Measurements from ENCODE around the gene POM121L2. TPM values are rescaled to one million over a fixed set of nuclear protein-coding genes. Genes with fewer than 3 reads are reported as not detected.

Gene POM121L2
- polyA plus RNA-seq, 3 donors = not detected

DNA sequence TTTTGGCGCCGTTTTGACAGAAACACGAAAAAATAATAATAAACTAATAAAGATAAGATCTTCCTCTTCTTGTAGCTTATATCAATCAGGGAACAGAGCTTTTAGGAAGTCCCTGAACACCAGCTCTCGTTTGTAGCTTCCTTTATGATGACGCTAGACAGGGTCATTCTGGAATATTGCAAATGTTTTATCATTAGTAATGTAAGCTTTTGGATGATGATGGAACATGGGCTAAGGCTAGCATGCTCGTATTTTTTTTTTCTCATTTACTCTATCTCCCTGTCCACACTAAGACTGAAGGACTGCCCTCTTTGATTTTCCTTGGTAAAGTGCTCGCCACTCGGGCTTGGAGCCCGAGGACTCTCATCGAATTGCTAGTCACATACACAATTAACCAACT, 22.1 kb upstream of the POM121L2 start:
- no peak overlapping the region for H3K27ac ChIP-seq (ENCODE audit: low read depth in 1 of 2, low read length in 2 of 2)
- no peak overlapping the region for H3K4me2 ChIP-seq (replicated peaks; ENCODE audit: extremely low read depth, low read length, poor library complexity, severe bottlenecking)
- no peak overlapping the region for H2AFZ ChIP-seq (ENCODE audit: insufficient read depth, low read depth, low read length, poor library complexity, severe bottlenecking)
- Mint-ChIP-seq H3K27ac (no peak overlapping the region), H3K9me3 (peaks cover 4 to 31% (median 17%) of the 10 kb centered on the region in 7 donors), H3K4me3 (peak overlapping the region in 1 of 2 donors; percentile 68), H3K4me1 (peaks cover 5% of the 10 kb centered on the region), H3K27me3 (ENCODE audit: low read depth in 3 of 3) (peaks cover 28 to 36% (median 35%) of the 10 kb centered on the region in 3 donors), H3K36me3 (no peaks in the 10 kb centered on the region)
- no peak overlapping the region for H3K4me3 ChIP-seq (replicated peaks in 1 of 3; ENCODE audit: low read depth in 2 of 3, low read length in 3 of 3)
- H3K36me3 ChIP-seq (replicated peaks in 1 of 2; ENCODE audit: control insufficient read depth in 1 of 2, insufficient read depth in 2 of 2, low read length in 2 of 2) = no peaks in the 10 kb centered on the region
- no peaks in the 10 kb centered on the region for H3K79me2 ChIP-seq (ENCODE audit: insufficient read depth, low read length)
- 50% methylated on average over 7 of the region's 10 CpGs for WGBS (ENCODE audit: insufficient coverage)
- TF ChIP-seq, protein P1, sequence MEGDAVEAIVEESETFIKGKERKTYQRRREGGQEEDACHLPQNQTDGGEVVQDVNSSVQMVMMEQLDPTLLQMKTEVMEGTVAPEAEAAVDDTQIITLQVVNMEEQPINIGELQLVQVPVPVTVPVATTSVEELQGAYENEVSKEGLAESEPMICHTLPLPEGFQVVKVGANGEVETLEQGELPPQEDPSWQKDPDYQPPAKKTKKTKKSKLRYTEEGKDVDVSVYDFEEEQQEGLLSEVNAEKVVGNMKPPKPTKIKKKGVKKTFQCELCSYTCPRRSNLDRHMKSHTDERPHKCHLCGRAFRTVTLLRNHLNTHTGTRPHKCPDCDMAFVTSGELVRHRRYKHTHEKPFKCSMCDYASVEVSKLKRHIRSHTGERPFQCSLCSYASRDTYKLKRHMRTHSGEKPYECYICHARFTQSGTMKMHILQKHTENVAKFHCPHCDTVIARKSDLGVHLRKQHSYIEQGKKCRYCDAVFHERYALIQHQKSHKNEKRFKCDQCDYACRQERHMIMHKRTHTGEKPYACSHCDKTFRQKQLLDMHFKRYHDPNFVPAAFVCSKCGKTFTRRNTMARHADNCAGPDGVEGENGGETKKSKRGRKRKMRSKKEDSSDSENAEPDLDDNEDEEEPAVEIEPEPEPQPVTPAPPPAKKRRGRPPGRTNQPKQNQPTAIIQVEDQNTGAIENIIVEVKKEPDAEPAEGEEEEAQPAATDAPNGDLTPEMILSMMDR (IDR thresholded peaks at IDR 0.05) = no peak
- DNase-seq = no peak
- peaks cover 3 to 11% of the 10 kb centered on the region in 2 donors for H3K9me3 ChIP-seq (replicated peaks in 1 of 2; ENCODE audit: control insufficient read depth in 1 of 2, insufficient read depth in 1 of 2, low read length in 2 of 2)
- H3K4me1 ChIP-seq (ENCODE audit: control insufficient read depth in 1 of 2, insufficient read depth in 2 of 2, low read length in 2 of 2) = no peaks in the 10 kb centered on the region
- no peak overlapping the region for H3K9ac ChIP-seq (ENCODE audit: insufficient read depth, low read length, poor library complexity, severe bottlenecking)
- intact Hi-C loops (cut with micrococcal nuclease) = no loop called here
- peaks cover 16 to 33% of the 10 kb centered on the region in 2 donors for H3K27me3 ChIP-seq (ENCODE audit: control insufficient read depth in 2 of 2, insufficient read depth in 2 of 2, low read length in 2 of 2)
- H4K20me1 ChIP-seq (ENCODE audit: insufficient read depth, low read length) = no peaks in the 10 kb centered on the region

DNA sequence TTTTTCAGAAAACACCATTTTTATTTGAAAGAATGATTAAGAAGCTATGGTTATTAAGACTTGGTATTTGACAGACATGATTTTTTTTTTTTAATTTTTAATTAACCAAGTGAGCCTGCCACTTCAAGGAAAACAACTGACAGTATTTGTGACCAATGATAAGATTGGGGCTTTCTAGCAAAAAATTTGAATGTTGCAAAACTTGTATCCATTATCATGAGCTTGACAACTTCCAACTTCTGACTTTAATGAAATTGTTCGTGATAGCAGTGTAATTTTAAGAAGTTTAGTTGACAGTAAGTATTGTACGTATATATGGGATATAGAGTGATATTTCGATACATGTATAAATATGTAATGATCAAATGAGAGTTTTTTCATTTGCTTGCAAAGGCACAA, 21.6 kb upstream of the POM121L2 start:
- no peak overlapping the region for H3K27ac Mint-ChIP-seq
- Histone ChIP-seq H3K36me3 (replicated peaks in 1 of 2; ENCODE audit: control insufficient read depth in 1 of 2, insufficient read depth in 2 of 2, low read length in 2 of 2) (no peaks in the 10 kb centered on the region), H4K20me1 (ENCODE audit: insufficient read depth, low read length) (no peaks in the 10 kb centered on the region), H2AFZ (ENCODE audit: insufficient read depth, low read depth, low read length, poor library complexity, severe bottlenecking) (no peak overlapping the region), H3K27ac (ENCODE audit: low read depth in 1 of 2, low read length in 2 of 2) (no peak overlapping the region), H3K9ac (ENCODE audit: insufficient read depth, low read length, poor library complexity, severe bottlenecking) (no peak overlapping the region), H3K4me1 (ENCODE audit: control insufficient read depth in 1 of 2, insufficient read depth in 2 of 2, low read length in 2 of 2) (no peaks in the 10 kb centered on the region), H3K9me3 (replicated peaks in 1 of 2; ENCODE audit: control insufficient read depth in 1 of 2, insufficient read depth in 1 of 2, low read length in 2 of 2) (peaks cover 3 to 11% of the 10 kb centered on the region in 2 donors), H3K27me3 (ENCODE audit: control insufficient read depth in 2 of 2, insufficient read depth in 2 of 2, low read length in 2 of 2) (peaks cover 16 to 33% of the 10 kb centered on the region in 2 donors), H3K79me2 (ENCODE audit: insufficient read depth, low read length) (no peaks in the 10 kb centered on the region), H3K4me3 (replicated peaks in 1 of 3; ENCODE audit: low read depth in 2 of 3, low read length in 3 of 3) (no peak overlapping the region), H3K4me2 (replicated peaks; ENCODE audit: extremely low read depth, low read length, poor library complexity, severe bottlenecking) (no peak overlapping the region)
- H3K27me3 Mint-ChIP-seq (ENCODE audit: low read depth in 3 of 3) = peaks cover 28 to 36% (median 34%) of the 10 kb centered on the region in 3 donors
- TF ChIP-seq, protein P1 (IDR thresholded peaks at IDR 0.05) = no peak
- H3K4me3 Mint-ChIP-seq = peak overlapping the region in 1 of 2 donors; percentile 11
- WGBS (ENCODE audit: insufficient coverage) = 100% methylated on average over 1 of the region's 3 CpGs
- intact Hi-C loops (cut with micrococcal nuclease) = no loop called here
- peaks cover 4 to 31% (median 17%) of the 10 kb centered on the region in 7 donors for H3K9me3 Mint-ChIP-seq
- H3K4me1 Mint-ChIP-seq = peaks cover 5% of the 10 kb centered on the region
- no peak for DNase-seq
- H3K36me3 Mint-ChIP-seq = no peaks in the 10 kb centered on the region
